SKM-1 (cell line): ENCODE measurements around the gene NUCB1.
A peak's percentile ranks its signal among the peaks of the same experiment; 100 is the strongest.
"Not testable (repeated sequence)": the region's sequence is repeated elsewhere in the genome, so short reads cannot be mapped to it uniquely, and the experiment has no call there.

ENCODE experiments used
- DNase-seq: peaks from one replicate; lab custom pipeline; 2025; ENCODE audit not compliant: unreplicated experiment; lab: John Stamatoyannopoulos, UW

Gene NUCB1

GRCh38 chr19:48899781-48900476 is at the start of gene NUCB1:
Gene NUCB1 (plus strand): TSS chr19:48900312. CDS start chr19:48900797, 485 bp downstream.
- peak; percentile 50 for DNase-seq

GRCh38 chr19:48852292-48852691 is 47.8 kb upstream of the NUCB1 start:
- DNase-seq, result no peak

GRCh38 chr19:48853483-48853882 is 46.6 kb upstream of the NUCB1 start:
- no peak for DNase-seq

GRCh38 chr19:48854103-48854502 is 46.0 kb upstream of the NUCB1 start:
- DNase-seq, result no peak

- DNase-seq, result no peak
Measured at GRCh38 chr19:48856921-48857320, 43.2 kb upstream of the NUCB1 start.

GRCh38 chr19:48858984-48859710 is 41.0 kb upstream of the NUCB1 start:
- no peak for DNase-seq

GRCh38 chr19:48859711-48860572 is 40.2 kb upstream of the NUCB1 start:
- no peak for DNase-seq

GRCh38 chr19:48861313-48861712 is 38.8 kb upstream of the NUCB1 start:
- DNase-seq, result no peak

- no peak for DNase-seq
Measured at GRCh38 chr19:48862827-48863226, 37.3 kb upstream of the NUCB1 start.

- no peak for DNase-seq
Measured at GRCh38 chr19:48866692-48867091, 33.4 kb upstream of the NUCB1 start.

GRCh38 chr19:48867123-48867745 is 32.9 kb upstream of the NUCB1 start:
- DNase-seq, result no peak

GRCh38 chr19:48867746-48868113 is 32.4 kb upstream of the NUCB1 start:
- DNase-seq, result no peak

- DNase-seq, result no peak
Measured at GRCh38 chr19:48868114-48868886, 31.8 kb upstream of the NUCB1 start, which contains the start of gene PLEKHA4. Gene PLEKHA4 (minus strand): TSS chr19:48868617. CDS start chr19:48867620, 997 bp downstream.

GRCh38 chr19:48870048-48870447 is 30.1 kb upstream of the NUCB1 start:
- no peak for DNase-seq

- DNase-seq, result not testable (repeated sequence)
Measured at GRCh38 chr19:48871471-48872181, 28.5 kb upstream of the NUCB1 start.

- DNase-seq, result peak; percentile 36
Measured at GRCh38 chr19:48872182-48872883, 27.8 kb upstream of the NUCB1 start, which contains the start of gene PPP1R15A. Gene PPP1R15A (plus strand): TSS chr19:48872421. CDS start chr19:48873234, 813 bp downstream.

- DNase-seq, result no peak
Measured at GRCh38 chr19:48872884-48873475, 27.1 kb upstream of the NUCB1 start.

- DNase-seq, result no peak
Measured at GRCh38 chr19:48873476-48874302, 26.4 kb upstream of the NUCB1 start.
